ENCODE measurements around the gene DDB1. TPM values are rescaled to one million over a fixed set of nuclear protein-coding genes. Genes with fewer than 3 reads are reported as not detected.
A peak's percentile ranks its signal among the peaks of the same experiment; 100 is the strongest.

The DDB1 gene
- polyA plus RNA-seq, 1 of the 3 experiments (the other 2 are of a cell fraction) = 170 TPM

DNA sequence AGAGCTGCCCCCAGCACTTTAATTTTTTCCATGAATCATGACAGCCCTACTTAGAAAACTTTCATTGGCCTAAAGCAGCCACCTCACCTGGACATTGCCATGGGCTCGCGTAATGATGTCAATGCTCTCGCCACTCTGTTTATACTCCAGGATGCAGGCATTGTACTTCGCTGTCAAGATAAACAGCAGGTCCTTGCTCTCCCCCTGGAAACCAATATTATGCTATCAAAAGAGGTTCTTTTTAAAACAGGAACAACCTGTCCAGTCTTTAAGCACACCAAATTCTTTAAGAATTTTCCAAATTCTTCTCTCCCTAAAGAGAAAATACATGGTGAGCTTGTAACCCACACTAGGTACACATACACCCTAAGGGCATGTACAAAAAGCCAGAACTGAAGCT lies 3.0 kb downstream of the DDB1 start:
- ChIA-PET POLR2A (no interaction called here), CTCF (interaction anchor here (1.1 to 1.3 kb wide), 4 partner anchors 14 to 117 kb away, joined by 3 to 6 read pairs (median 3); no protein-coding TSS in a partner anchor)
- peaks cover 38% of the 10 kb centered on the region for H4K20me1 ChIP-seq (ENCODE audit: insufficient read depth)
- TF ChIP-seq YY1 (IDR thresholded peaks at IDR 0.05; ENCODE audit: low read depth) (no peak), TEAD4 (IDR thresholded peaks at IDR 0.05; ENCODE audit: borderline replicate concordance, insufficient read depth) (no peak), TCF12 (IDR thresholded peaks at IDR 0.05) (no peak), FOXM1 (IDR thresholded peaks at IDR 0.05; ENCODE audit: low read depth) (no peak), NFIC (IDR thresholded peaks at IDR 0.05; ENCODE audit: borderline replicate concordance) (no peak), SIN3A (IDR thresholded peaks at IDR 0.05; ENCODE audit: borderline replicate concordance, low read depth, low read length) (no peak)
- TF ChIP-seq, protein P1, sequence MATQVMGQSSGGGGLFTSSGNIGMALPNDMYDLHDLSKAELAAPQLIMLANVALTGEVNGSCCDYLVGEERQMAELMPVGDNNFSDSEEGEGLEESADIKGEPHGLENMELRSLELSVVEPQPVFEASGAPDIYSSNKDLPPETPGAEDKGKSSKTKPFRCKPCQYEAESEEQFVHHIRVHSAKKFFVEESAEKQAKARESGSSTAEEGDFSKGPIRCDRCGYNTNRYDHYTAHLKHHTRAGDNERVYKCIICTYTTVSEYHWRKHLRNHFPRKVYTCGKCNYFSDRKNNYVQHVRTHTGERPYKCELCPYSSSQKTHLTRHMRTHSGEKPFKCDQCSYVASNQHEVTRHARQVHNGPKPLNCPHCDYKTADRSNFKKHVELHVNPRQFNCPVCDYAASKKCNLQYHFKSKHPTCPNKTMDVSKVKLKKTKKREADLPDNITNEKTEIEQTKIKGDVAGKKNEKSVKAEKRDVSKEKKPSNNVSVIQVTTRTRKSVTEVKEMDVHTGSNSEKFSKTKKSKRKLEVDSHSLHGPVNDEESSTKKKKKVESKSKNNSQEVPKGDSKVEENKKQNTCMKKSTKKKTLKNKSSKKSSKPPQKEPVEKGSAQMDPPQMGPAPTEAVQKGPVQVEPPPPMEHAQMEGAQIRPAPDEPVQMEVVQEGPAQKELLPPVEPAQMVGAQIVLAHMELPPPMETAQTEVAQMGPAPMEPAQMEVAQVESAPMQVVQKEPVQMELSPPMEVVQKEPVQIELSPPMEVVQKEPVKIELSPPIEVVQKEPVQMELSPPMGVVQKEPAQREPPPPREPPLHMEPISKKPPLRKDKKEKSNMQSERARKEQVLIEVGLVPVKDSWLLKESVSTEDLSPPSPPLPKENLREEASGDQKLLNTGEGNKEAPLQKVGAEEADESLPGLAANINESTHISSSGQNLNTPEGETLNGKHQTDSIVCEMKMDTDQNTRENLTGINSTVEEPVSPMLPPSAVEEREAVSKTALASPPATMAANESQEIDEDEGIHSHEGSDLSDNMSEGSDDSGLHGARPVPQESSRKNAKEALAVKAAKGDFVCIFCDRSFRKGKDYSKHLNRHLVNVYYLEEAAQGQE (IDR thresholded peaks at IDR 0.05; ENCODE audit: low read depth, low read length) = no peak
- 98% methylated on average over 4 of the region's 4 CpGs for WGBS (ENCODE audit: low lambda C conversion rate)
- no peak overlapping the region for H2AFZ ChIP-seq (ENCODE audit: low read depth)
- peaks cover 81% of the 10 kb centered on the region for H3K79me2 ChIP-seq (ENCODE audit: insufficient read depth)
- H3K27ac ChIP-seq (ENCODE audit: low read depth in 2 of 2, low read length in 1 of 2) = no peak overlapping the region
- peaks cover 9% of the 10 kb centered on the region for H3F3A ChIP-seq (replicated peaks; ENCODE audit: insufficient read depth)
- DNase-seq = no peak
- no peaks in the 10 kb centered on the region for H3K27me3 ChIP-seq (ENCODE audit: insufficient read depth)
- peaks cover 40 to 42% of the 10 kb centered on the region in 2 experiments for H3K36me3 ChIP-seq (replicated peaks in 1 of 2; ENCODE audit: control insufficient read depth in 1 of 2, insufficient read depth in 2 of 2, low read length in 1 of 2)
- H3K9me3 ChIP-seq = no peaks in the 10 kb centered on the region
- no peaks in the 10 kb centered on the region for H3K9me2 ChIP-seq
- no peak overlapping the region for H3K9ac ChIP-seq
- no peak overlapping the region for H3K4me2 ChIP-seq
- H3K4me1 ChIP-seq (ENCODE audit: control insufficient read depth in 1 of 2, insufficient read depth in 2 of 2, low read depth in 1 of 2, low read length in 1 of 2) = peaks cover 26 to 28% of the 10 kb centered on the region in 2 experiments
- no peak overlapping the region for H3K4me3 ChIP-seq (ENCODE audit: low read depth in 2 of 2, low read length in 1 of 2)

DNA sequence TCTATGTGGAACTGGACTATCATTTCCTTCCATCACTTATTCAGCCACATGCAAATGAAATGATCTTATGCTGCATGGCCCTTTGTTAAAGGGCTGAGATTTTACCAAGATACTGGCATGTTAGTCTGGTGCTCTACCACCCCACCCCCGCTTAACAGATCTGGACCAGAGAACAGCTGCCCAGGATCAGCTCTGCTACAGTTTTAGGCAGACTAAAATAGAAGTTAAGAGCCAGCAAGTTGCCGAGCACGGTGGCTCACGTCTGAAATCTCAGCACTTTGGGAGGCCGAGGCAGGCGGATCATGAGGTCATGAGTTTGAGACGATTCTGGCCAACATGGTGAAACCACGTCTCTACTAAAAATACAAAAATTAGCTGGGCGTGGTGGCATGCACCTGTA lies 4.6 kb downstream of the DDB1 start:
- no peaks in the 10 kb centered on the region for H3K27me3 ChIP-seq (ENCODE audit: insufficient read depth)
- no peak for DNase-seq
- H4K20me1 ChIP-seq (ENCODE audit: insufficient read depth) = peaks cover 38% of the 10 kb centered on the region
- H3K36me3 ChIP-seq (replicated peaks in 1 of 2; ENCODE audit: control insufficient read depth in 1 of 2, insufficient read depth in 2 of 2, low read length in 1 of 2) = peaks cover 53% of the 10 kb centered on the region in 2 experiments
- H3K27ac ChIP-seq (ENCODE audit: low read depth in 2 of 2, low read length in 1 of 2) = peak overlapping the region in 1 of 2 experiments; percentile 18; a peak in 3 of 4 replicates
- H3K9me2 ChIP-seq = no peaks in the 10 kb centered on the region
- no peak overlapping the region for H3K4me2 ChIP-seq
- peaks cover 13 to 18% of the 10 kb centered on the region in 2 experiments for H3K4me1 ChIP-seq (ENCODE audit: control insufficient read depth in 1 of 2, insufficient read depth in 2 of 2, low read depth in 1 of 2, low read length in 1 of 2)
- H3K9ac ChIP-seq = peak overlapping the region; percentile 24; the same call in 1 of the 2 replicates
- TF ChIP-seq SMC3 (IDR thresholded peaks at IDR 0.05; ENCODE audit: low read depth, low read length) (no peak), RFX5 (IDR thresholded peaks at IDR 0.05; ENCODE audit: low read length) (no peak)
- TF ChIP-seq, protein P2, sequence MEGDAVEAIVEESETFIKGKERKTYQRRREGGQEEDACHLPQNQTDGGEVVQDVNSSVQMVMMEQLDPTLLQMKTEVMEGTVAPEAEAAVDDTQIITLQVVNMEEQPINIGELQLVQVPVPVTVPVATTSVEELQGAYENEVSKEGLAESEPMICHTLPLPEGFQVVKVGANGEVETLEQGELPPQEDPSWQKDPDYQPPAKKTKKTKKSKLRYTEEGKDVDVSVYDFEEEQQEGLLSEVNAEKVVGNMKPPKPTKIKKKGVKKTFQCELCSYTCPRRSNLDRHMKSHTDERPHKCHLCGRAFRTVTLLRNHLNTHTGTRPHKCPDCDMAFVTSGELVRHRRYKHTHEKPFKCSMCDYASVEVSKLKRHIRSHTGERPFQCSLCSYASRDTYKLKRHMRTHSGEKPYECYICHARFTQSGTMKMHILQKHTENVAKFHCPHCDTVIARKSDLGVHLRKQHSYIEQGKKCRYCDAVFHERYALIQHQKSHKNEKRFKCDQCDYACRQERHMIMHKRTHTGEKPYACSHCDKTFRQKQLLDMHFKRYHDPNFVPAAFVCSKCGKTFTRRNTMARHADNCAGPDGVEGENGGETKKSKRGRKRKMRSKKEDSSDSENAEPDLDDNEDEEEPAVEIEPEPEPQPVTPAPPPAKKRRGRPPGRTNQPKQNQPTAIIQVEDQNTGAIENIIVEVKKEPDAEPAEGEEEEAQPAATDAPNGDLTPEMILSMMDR (IDR thresholded peaks at IDR 0.05) = no peak
- 94% methylated on average over 9 of the region's 9 CpGs for WGBS (ENCODE audit: low lambda C conversion rate)
- H3F3A ChIP-seq (replicated peaks; ENCODE audit: insufficient read depth) = peaks cover 9% of the 10 kb centered on the region
- no peak overlapping the region for H3K4me3 ChIP-seq (ENCODE audit: low read depth in 2 of 2, low read length in 1 of 2)
- no peaks in the 10 kb centered on the region for H3K9me3 ChIP-seq
- H2AFZ ChIP-seq (ENCODE audit: low read depth) = no peak overlapping the region
- POLR2A ChIA-PET = interaction anchor here (1.1 kb wide), 1 partner anchor 34 kb away, joined by 3 read pairs; the partner anchor contains the start of gene TMEM138
- CTCF ChIA-PET = interaction anchor here (3.2 to 3.4 kb wide), 2 partner anchors 8 to 57 kb away, joined by 18 to 23 read pairs; no protein-coding TSS in a partner anchor
- H3K79me2 ChIP-seq (ENCODE audit: insufficient read depth) = peaks cover 83% of the 10 kb centered on the region

Measured in SK-N-SH (cell line).